ENCODE measurements around the gene DNHD1. TPM values are rescaled to one million over a fixed set of nuclear protein-coding genes. Genes with fewer than 3 reads are reported as not detected.

DNHD1 gene
- total and polyA plus RNA-seq, 2 of the 8 experiments (the other 6 are each of a cell fraction or from before 2014, with no cell fraction given), result 5.0 to 6.8 TPM

GRCh38 chr11:6530848-6531247, 33.8 kb downstream of the DNHD1 start:
- H3K4me2 ChIP-seq (ENCODE audit: insufficient read depth in 1 of 2, low read depth in 2 of 2, low read length in 2 of 2), result no peak overlapping the region
- H4K5ac ChIP-seq (ENCODE audit: insufficient read length, low read depth, low read length), result no peak overlapping the region
- WGBS, 2 experiments (ENCODE audit: extremely low coverage in 1 of 2, insufficient coverage in 1 of 2, insufficient read length in 1 of 2, insufficient replicate concordance in 2 of 2, low coverage in 1 of 2, low lambda C conversion rate in 2 of 2, missing lambda C conversion rate in 1 of 2), result 92% methylated on average over 2 of the region's 2 CpGs; no CpG with 5 or more reads in 1 of the 2 experiments
- POLR2A ChIA-PET (ENCODE audit: partially characterized antibody), result interaction anchor here (0.6 to 1.5 kb wide), 8 partner anchors 9 to 159 kb away, joined by 3 to 4 read pairs (median 3); partner anchors contain the start of genes DNHD1, MRPL17 and TAF10
- no peak overlapping the region for H2AK5ac ChIP-seq (ENCODE audit: low read depth, low read length)
- no peak overlapping the region for H3K4me3 ChIP-seq (ENCODE audit: extremely low read depth in 1 of 4, insufficient read depth in 2 of 4, low read depth in 3 of 4, low read length in 4 of 4)
- H3K4me1 ChIP-seq (replicated peaks in 1 of 4; ENCODE audit: control insufficient read depth in 3 of 4, insufficient read depth in 4 of 4, low read length in 3 of 4), result no peaks in the 10 kb centered on the region
- H3K4ac ChIP-seq (replicated peaks; ENCODE audit: insufficient read length, low read depth, low read length), result no peak overlapping the region
- H3K9me3 ChIP-seq (ENCODE audit: insufficient read depth in 2 of 2, low read depth in 1 of 2, low read length in 1 of 2), result no peaks in the 10 kb centered on the region
- no peak overlapping the region for H3K56ac ChIP-seq (replicated peaks; ENCODE audit: insufficient read length, low read depth, low read length)
- H3K9ac ChIP-seq (replicated peaks in 1 of 4; ENCODE audit: extremely low read depth in 1 of 4, low read depth in 3 of 4, low read length in 3 of 4), result no peak overlapping the region
- peaks cover 0 to 3% (median under 1%) of the 10 kb centered on the region in 4 experiments; a peak in 2 of 8 replicates for H3K36me3 ChIP-seq (ENCODE audit: control insufficient read depth in 2 of 4, insufficient read depth in 4 of 4, low read length in 3 of 4)
- H2BK5ac ChIP-seq (ENCODE audit: low read depth, low read length), result no peak overlapping the region
- CTCF ChIA-PET (ENCODE audit: partially characterized antibody), result interaction anchor here (0.6 to 6.7 kb wide), 62 partner anchors 12 to 227 kb away, joined by 3 to 64 read pairs (median 4); partner anchors contain the start of genes ARFIP2, DNHD1, ILK and MRPL17
- H3K79me2 ChIP-seq (ENCODE audit: control insufficient read depth in 1 of 2, insufficient read depth in 2 of 2, low read length in 2 of 2), result no peaks in the 10 kb centered on the region
- no peak overlapping the region for H3K14ac ChIP-seq (ENCODE audit: insufficient read length)
- no peak overlapping the region for H2AFZ ChIP-seq (ENCODE audit: low read length)
- H3K18ac ChIP-seq (ENCODE audit: extremely low read depth, low read length), result no peak overlapping the region
- no peak for FAIRE-seq
- no peak overlapping the region for H4K8ac ChIP-seq (ENCODE audit: extremely low read depth, insufficient read depth, low read length)
- H3K27ac ChIP-seq (ENCODE audit: low read depth, low read length), result no peak overlapping the region
- no peak overlapping the region for H2BK120ac ChIP-seq (replicated peaks; ENCODE audit: low read depth, low read length)
- no peaks in the 10 kb centered on the region for H3K79me1 ChIP-seq (ENCODE audit: low read depth, low read length)
- no peak overlapping the region for H2BK20ac ChIP-seq (ENCODE audit: low read length)
- H3K23ac ChIP-seq (ENCODE audit: insufficient read length), result no peak overlapping the region
- no peak for DNase-seq (ENCODE audit: low read depth in 1 of 2, low spot score in 2 of 2)
- H4K20me1 ChIP-seq (replicated peaks in 1 of 2; ENCODE audit: control insufficient read depth in 1 of 2, insufficient read depth in 2 of 2, low read length in 2 of 2), result no peaks in the 10 kb centered on the region
- H2BK15ac ChIP-seq (ENCODE audit: low read length), result no peak overlapping the region
- H3K27me3 ChIP-seq (replicated peaks in 1 of 4; ENCODE audit: control insufficient read depth in 3 of 4, extremely low read depth in 1 of 4, insufficient read depth in 3 of 4, low read length in 3 of 4), result no peaks in the 10 kb centered on the region
- no peak overlapping the region for H2BK12ac ChIP-seq (ENCODE audit: low read depth, low read length)
- no peaks in the 10 kb centered on the region for H3K23me2 ChIP-seq (ENCODE audit: low read depth, low read length)
- H4K91ac ChIP-seq (replicated peaks; ENCODE audit: insufficient read length, low read length), result no peak overlapping the region
- TF ChIP-seq CTCF (IDR thresholded peaks at IDR 0.05; ENCODE audit: control extremely low read depth in 1 of 3, insufficient read depth in 1 of 3, low read depth in 1 of 3, low read length in 3 of 3) (no peak), SP1 (IDR thresholded peaks at IDR 0.05; ENCODE audit: low read depth, low read length) (no peak), SIN3A (conservative IDR thresholded peaks at IDR 0.05 in 1 of 2, IDR thresholded peaks at IDR 0.05 in 1 of 2; ENCODE audit: low read depth in 1 of 2, low read length in 2 of 2) (no peak), POLR2AphosphoS5 (IDR thresholded peaks at IDR 0.05; ENCODE audit: low read depth, low read length) (no peak), RXRA (IDR thresholded peaks at IDR 0.05; ENCODE audit: insufficient read depth, low read depth, low read length) (no peak), JUND (IDR thresholded peaks at IDR 0.05; ENCODE audit: low read length) (no peak), KDM5A (IDR thresholded peaks at IDR 0.05; ENCODE audit: low read length) (no peak), SIRT6 (IDR thresholded peaks at IDR 0.05; ENCODE audit: low read length) (no peak), SRF (IDR thresholded peaks at IDR 0.05; ENCODE audit: low read depth, low read length) (no peak), EP300 (IDR thresholded peaks at IDR 0.05; ENCODE audit: borderline replicate concordance in 1 of 2, low read depth in 2 of 2, low read length in 2 of 2) (no peak), E2F6 (IDR thresholded peaks at IDR 0.05) (no peak)

All from H1 (cell line).